Neural progenitor cell (in vitro differentiated cells): ENCODE data around the gene BRCC3.

Source experiments
- CTCF ChIP-seq: fragments of 200-600 bp; sonication (generic); IDR thresholded peaks from 2 replicates; pipeline ENCODE4 v1.5.1; 2017; ENCODE audit warnings: antibody characterized with exemption, mild to moderate bottlenecking
- EZH2phosphoT487 ChIP-seq: fragments of 200-600 bp; sonication (generic); IDR thresholded peaks from 2 replicates; pipeline ENCODE4 v1.6.1; 2017; ENCODE audit warnings: antibody characterized with exemption

GRCh38 chrX:155108427-155108826, 37.1 kb downstream of the BRCC3 start:
- no peak for TF ChIP-seq EZH2phosphoT487
- no peak for TF ChIP-seq CTCF
